ENCODE data around the gene GDA. TPM values are rescaled to one million over a fixed set of nuclear protein-coding genes. Genes with fewer than 3 reads are reported as not detected.

The GDA gene
- total RNA-seq, 2 experiments from 2014 or later: not detected

- Mint-ChIP-seq H3K4me1 (ENCODE audit: low read depth) (no peaks in the 10 kb centered on the region), H3K27ac (no peak overlapping the region), H3K4me3 (no peak overlapping the region), H3K27me3 (peaks cover 28% of the 10 kb centered on the region), H3K9me3 (no peaks in the 10 kb centered on the region), H3K36me3 (ENCODE audit: low read depth) (no peaks in the 10 kb centered on the region)
- DNase-seq (no peak), ATAC-seq (no peak)
- intact Hi-C loops (cut with micrococcal nuclease): no loop called here
- ChIA-PET POLR2A (no interaction called here), CTCF (no interaction called here)
- no peak for TF ChIP-seq CTCF (IDR thresholded peaks at IDR 0.05)
These were observed 887 bp downstream of the GDA start for GRCh38 chr9:72150127-72150526.

- Mint-ChIP-seq H3K27ac (no peak overlapping the region), H3K27me3 (peaks cover 28% of the 10 kb centered on the region), H3K9me3 (no peaks in the 10 kb centered on the region), H3K4me1 (ENCODE audit: low read depth) (no peaks in the 10 kb centered on the region), H3K4me3 (no peak overlapping the region), H3K36me3 (ENCODE audit: low read depth) (no peaks in the 10 kb centered on the region)
- DNase-seq (no peak), ATAC-seq (no peak)
- TF ChIP-seq CTCF (IDR thresholded peaks at IDR 0.05): no peak
- ChIA-PET POLR2A (no interaction called here), CTCF (no interaction called here)
- intact Hi-C loops (cut with micrococcal nuclease): no loop called here
These were observed 1.4 kb downstream of the GDA start for GRCh38 chr9:72150661-72151060.

GRCh38 chr9:72151104-72151503 is 1.9 kb downstream of the GDA start:
- Mint-ChIP-seq H3K4me1 (ENCODE audit: low read depth) (no peaks in the 10 kb centered on the region), H3K27ac (no peak overlapping the region), H3K36me3 (ENCODE audit: low read depth) (no peaks in the 10 kb centered on the region), H3K4me3 (no peak overlapping the region), H3K9me3 (no peaks in the 10 kb centered on the region), H3K27me3 (peaks cover 26% of the 10 kb centered on the region)
- DNase-seq (no peak), ATAC-seq (no peak)
- intact Hi-C loops (cut with micrococcal nuclease): no loop called here
- CTCF ChIA-PET: no interaction called here
- POLR2A ChIA-PET: no interaction called here
- no peak for TF ChIP-seq CTCF (IDR thresholded peaks at IDR 0.05)

GRCh38 chr9:72154468-72155285 is 5.4 kb downstream of the GDA start:
- H3K9me3 Mint-ChIP-seq: no peaks in the 10 kb centered on the region

More at GRCh38 chr9:72154468-72155285, 5.4 kb downstream of the GDA start:
- ChIA-PET CTCF (interaction anchor here (1.1 kb wide), 1 partner anchor 14 kb away, joined by 3 read pairs; no protein-coding TSS in a partner anchor), POLR2A (no interaction called here)
- no peak overlapping the region for H3K4me3 Mint-ChIP-seq
- H3K36me3 Mint-ChIP-seq (ENCODE audit: low read depth): no peaks in the 10 kb centered on the region
- intact Hi-C loops (cut with micrococcal nuclease): no loop called here
- ATAC-seq (no peak), DNase-seq (no peak)
- no peaks in the 10 kb centered on the region for H3K4me1 Mint-ChIP-seq (ENCODE audit: low read depth)
- H3K27me3 Mint-ChIP-seq: peaks cover 14% of the 10 kb centered on the region
- H3K27ac Mint-ChIP-seq: no peak overlapping the region
- no peak for TF ChIP-seq CTCF (IDR thresholded peaks at IDR 0.05)
